ENCODE measurements around the gene FER.

The FER gene

GRCh38 chr5:109141222-109142200 lies 393.8 kb downstream of the FER start:
- Histone ChIP-seq H2BK5ac (ENCODE audit: low read length) (no peak overlapping the region), H3K27me3 (ENCODE audit: insufficient read depth, low read length, poor library complexity) (no peaks in the 10 kb centered on the region)

GRCh38 chr5:109143031-109143430 lies 395.3 kb downstream of the FER start:
- Histone ChIP-seq H3K4me1 (ENCODE audit: control insufficient read depth, low read depth, low read length) (no peaks in the 10 kb centered on the region), H2BK120ac (ENCODE audit: low read depth, low read length) (no peak overlapping the region), H3K18ac (ENCODE audit: low read length) (no peak overlapping the region), H3K79me2 (ENCODE audit: control insufficient read depth, insufficient read depth, low read length) (no peaks in the 10 kb centered on the region), H4K5ac (ENCODE audit: low read length) (no peak overlapping the region), H3K23ac (ENCODE audit: low read length) (no peak overlapping the region), H2AK5ac (ENCODE audit: low read length) (no peak overlapping the region), H3K4me2 (ENCODE audit: low read length) (no peak overlapping the region), H3K27ac (ENCODE audit: low read depth, low read length) (no peak overlapping the region), H4K8ac (ENCODE audit: low read depth, low read length) (no peak overlapping the region), H3K56ac (ENCODE audit: low read length) (no peak overlapping the region), H3K79me1 (ENCODE audit: low read length) (no peaks in the 10 kb centered on the region), H3K9ac (ENCODE audit: low read length) (no peak overlapping the region), H3K27me3 (ENCODE audit: insufficient read depth, low read length, poor library complexity) (no peaks in the 10 kb centered on the region), H2BK15ac (replicated peaks; ENCODE audit: low read depth) (no peak overlapping the region), H2BK5ac (ENCODE audit: low read length) (no peak overlapping the region), H3K4ac (ENCODE audit: low read depth, low read length) (no peak overlapping the region), H3K36me3 (ENCODE audit: control insufficient read depth, insufficient read depth, low read length) (no peaks in the 10 kb centered on the region), H3K4me3 (ENCODE audit: low read length) (no peak overlapping the region)
- no peak for DNase-seq

More at GRCh38 chr5:109141222-109142200, 393.8 kb downstream of the FER start:
- Histone ChIP-seq H3K4ac (ENCODE audit: low read depth, low read length) (no peak overlapping the region), H3K4me3 (ENCODE audit: low read length) (no peak overlapping the region), H3K23ac (ENCODE audit: low read length) (no peak overlapping the region), H4K8ac (ENCODE audit: low read depth, low read length) (no peak overlapping the region), H3K79me2 (ENCODE audit: control insufficient read depth, insufficient read depth, low read length) (no peaks in the 10 kb centered on the region), H3K56ac (ENCODE audit: low read length) (no peak overlapping the region), H3K18ac (ENCODE audit: low read length) (no peak overlapping the region), H2BK120ac (ENCODE audit: low read depth, low read length) (no peak overlapping the region), H3K27ac (ENCODE audit: low read depth, low read length) (no peak overlapping the region), H3K79me1 (ENCODE audit: low read length) (no peaks in the 10 kb centered on the region), H3K4me1 (ENCODE audit: control insufficient read depth, low read depth, low read length) (no peaks in the 10 kb centered on the region), H4K5ac (ENCODE audit: low read length) (no peak overlapping the region), H2BK15ac (replicated peaks; ENCODE audit: low read depth) (no peak overlapping the region), H3K36me3 (ENCODE audit: control insufficient read depth, insufficient read depth, low read length) (no peaks in the 10 kb centered on the region), H2AK5ac (ENCODE audit: low read length) (no peak overlapping the region), H3K9ac (ENCODE audit: low read length) (no peak overlapping the region), H3K4me2 (ENCODE audit: low read length) (no peak overlapping the region)
- peak; percentile 40 for DNase-seq
- WGBS (ENCODE audit: extremely low coverage, insufficient coverage, low lambda C conversion rate), result no CpG with 5 or more reads among the region's 4 CpGs

GRCh38 chr5:109145139-109145538 lies 397.4 kb downstream of the FER start:
- no peak overlapping the region for H3K27ac ChIP-seq (ENCODE audit: low read depth, low read length)
- no peak overlapping the region for H3K4ac ChIP-seq (ENCODE audit: low read depth, low read length)

GRCh38 chr5:109146591-109146990 lies 398.9 kb downstream of the FER start:
- Histone ChIP-seq H3K9ac (ENCODE audit: low read length) (no peak overlapping the region), H3K4me3 (ENCODE audit: low read length) (no peak overlapping the region), H3K4me2 (ENCODE audit: low read length) (no peak overlapping the region), H3K23ac (ENCODE audit: low read length) (no peak overlapping the region), H3K4me1 (ENCODE audit: control insufficient read depth, low read depth, low read length) (no peaks in the 10 kb centered on the region), H3K79me2 (ENCODE audit: control insufficient read depth, insufficient read depth, low read length) (no peaks in the 10 kb centered on the region), H3K27me3 (ENCODE audit: insufficient read depth, low read length, poor library complexity) (no peaks in the 10 kb centered on the region), H3K56ac (ENCODE audit: low read length) (no peak overlapping the region), H3K36me3 (ENCODE audit: control insufficient read depth, insufficient read depth, low read length) (no peaks in the 10 kb centered on the region), H2BK5ac (ENCODE audit: low read length) (no peak overlapping the region), H2BK15ac (replicated peaks; ENCODE audit: low read depth) (no peak overlapping the region), H2AK5ac (ENCODE audit: low read length) (no peak overlapping the region), H3K27ac (ENCODE audit: low read depth, low read length) (no peak overlapping the region), H4K5ac (ENCODE audit: low read length) (no peak overlapping the region), H3K4ac (ENCODE audit: low read depth, low read length) (no peak overlapping the region), H2BK120ac (ENCODE audit: low read depth, low read length) (no peak overlapping the region), H4K8ac (ENCODE audit: low read depth, low read length) (no peak overlapping the region), H3K18ac (ENCODE audit: low read length) (no peak overlapping the region), H3K79me1 (ENCODE audit: low read length) (no peaks in the 10 kb centered on the region)
- WGBS (ENCODE audit: extremely low coverage, insufficient coverage, low lambda C conversion rate), result no CpG with 5 or more reads among the region's 3 CpGs
- no peak for DNase-seq

More at GRCh38 chr5:109145139-109145538, 397.4 kb downstream of the FER start:
- H3K4me2 ChIP-seq (ENCODE audit: low read length), result no peak overlapping the region
- H3K9ac ChIP-seq (ENCODE audit: low read length), result no peak overlapping the region
- H3K4me1 ChIP-seq (ENCODE audit: control insufficient read depth, low read depth, low read length), result no peaks in the 10 kb centered on the region
- H3K4me3 ChIP-seq (ENCODE audit: low read length), result no peak overlapping the region
- WGBS (ENCODE audit: extremely low coverage, insufficient coverage, low lambda C conversion rate), result no CpG with 5 or more reads among the region's 1 CpG
- no peaks in the 10 kb centered on the region for H3K27me3 ChIP-seq (ENCODE audit: insufficient read depth, low read length, poor library complexity)
- H3K18ac ChIP-seq (ENCODE audit: low read length), result no peak overlapping the region
- no peaks in the 10 kb centered on the region for H3K79me2 ChIP-seq (ENCODE audit: control insufficient read depth, insufficient read depth, low read length)
- no peaks in the 10 kb centered on the region for H3K36me3 ChIP-seq (ENCODE audit: control insufficient read depth, insufficient read depth, low read length)
- H4K5ac ChIP-seq (ENCODE audit: low read length), result no peak overlapping the region
- no peak overlapping the region for H3K23ac ChIP-seq (ENCODE audit: low read length)
- no peak overlapping the region for H2BK15ac ChIP-seq (replicated peaks; ENCODE audit: low read depth)
- H4K8ac ChIP-seq (ENCODE audit: low read depth, low read length), result no peak overlapping the region
- DNase-seq, result no peak
- H2BK5ac ChIP-seq (ENCODE audit: low read length), result no peak overlapping the region
- H2AK5ac ChIP-seq (ENCODE audit: low read length), result no peak overlapping the region
- H3K79me1 ChIP-seq (ENCODE audit: low read length), result no peaks in the 10 kb centered on the region
- H2BK120ac ChIP-seq (ENCODE audit: low read depth, low read length), result no peak overlapping the region
- no peak overlapping the region for H3K56ac ChIP-seq (ENCODE audit: low read length)

GRCh38 chr5:109152565-109152964 lies 404.9 kb downstream of the FER start:
- no CpG with 5 or more reads among the region's 4 CpGs for WGBS (ENCODE audit: extremely low coverage, insufficient coverage, low lambda C conversion rate)
- Histone ChIP-seq H4K5ac (ENCODE audit: low read length) (no peak overlapping the region), H3K79me1 (ENCODE audit: low read length) (no peaks in the 10 kb centered on the region), H4K8ac (ENCODE audit: low read depth, low read length) (no peak overlapping the region), H3K4ac (ENCODE audit: low read depth, low read length) (no peak overlapping the region), H3K79me2 (ENCODE audit: control insufficient read depth, insufficient read depth, low read length) (no peaks in the 10 kb centered on the region), H2BK15ac (replicated peaks; ENCODE audit: low read depth) (no peak overlapping the region), H2AK5ac (ENCODE audit: low read length) (no peak overlapping the region), H3K56ac (ENCODE audit: low read length) (no peak overlapping the region), H3K4me2 (ENCODE audit: low read length) (no peak overlapping the region), H3K27me3 (ENCODE audit: insufficient read depth, low read length, poor library complexity) (no peaks in the 10 kb centered on the region), H2BK120ac (ENCODE audit: low read depth, low read length) (no peak overlapping the region), H3K23ac (ENCODE audit: low read length) (no peak overlapping the region), H3K27ac (ENCODE audit: low read depth, low read length) (no peak overlapping the region), H3K4me3 (ENCODE audit: low read length) (no peak overlapping the region), H3K36me3 (ENCODE audit: control insufficient read depth, insufficient read depth, low read length) (no peaks in the 10 kb centered on the region), H3K18ac (ENCODE audit: low read length) (no peak overlapping the region), H3K4me1 (ENCODE audit: control insufficient read depth, low read depth, low read length) (no peaks in the 10 kb centered on the region), H2BK5ac (ENCODE audit: low read length) (no peak overlapping the region), H3K9ac (ENCODE audit: low read length) (no peak overlapping the region)
- no peak for DNase-seq

GRCh38 chr5:109155625-109156024 lies 407.9 kb downstream of the FER start:
- Histone ChIP-seq H3K9ac (ENCODE audit: low read length) (no peak overlapping the region), H4K5ac (ENCODE audit: low read length) (no peak overlapping the region), H3K56ac (ENCODE audit: low read length) (no peak overlapping the region), H3K79me2 (ENCODE audit: control insufficient read depth, insufficient read depth, low read length) (no peaks in the 10 kb centered on the region), H2AK5ac (ENCODE audit: low read length) (no peak overlapping the region), H3K4me3 (ENCODE audit: low read length) (no peak overlapping the region), H2BK15ac (replicated peaks; ENCODE audit: low read depth) (no peak overlapping the region), H4K8ac (ENCODE audit: low read depth, low read length) (no peak overlapping the region), H3K4me2 (ENCODE audit: low read length) (no peak overlapping the region), H3K23ac (ENCODE audit: low read length) (no peak overlapping the region), H3K4ac (ENCODE audit: low read depth, low read length) (no peak overlapping the region), H3K27me3 (ENCODE audit: insufficient read depth, low read length, poor library complexity) (no peaks in the 10 kb centered on the region), H3K27ac (ENCODE audit: low read depth, low read length) (no peak overlapping the region), H2BK5ac (ENCODE audit: low read length) (no peak overlapping the region), H3K79me1 (ENCODE audit: low read length) (no peaks in the 10 kb centered on the region), H3K36me3 (ENCODE audit: control insufficient read depth, insufficient read depth, low read length) (no peaks in the 10 kb centered on the region), H2BK120ac (ENCODE audit: low read depth, low read length) (no peak overlapping the region), H3K4me1 (ENCODE audit: control insufficient read depth, low read depth, low read length) (no peaks in the 10 kb centered on the region), H3K18ac (ENCODE audit: low read length) (no peak overlapping the region)
- no peak for DNase-seq

All from mesendoderm (in vitro differentiated cells).